ENCODE measurements around the gene SLC51B. TPM values are rescaled to one million over a fixed set of nuclear protein-coding genes. Genes with fewer than 3 reads are reported as not detected.

Gene SLC51B
- total and polyA plus RNA-seq, 10 of the 15 experiments (the other 5 are each of a cell fraction or from before 2014, with no cell fraction given), result 0.05 to 0.17 (median 0.13) TPM; not detected in 7

- BruUV-seq (replicated peaks), result no TSS peak
- no peaks in the 10 kb centered on the region for H3K79me2 ChIP-seq (ENCODE audit: control insufficient read depth, insufficient read depth, low read length)
- no peak for TF ChIP-seq POU2F2 (IDR thresholded peaks at IDR 0.05; ENCODE audit: borderline replicate concordance, low read depth, low read length)
- TF ChIP-seq CHD2 (IDR thresholded peaks at IDR 0.05; ENCODE audit: borderline replicate concordance, low read depth, low read length), result no peak
- TF ChIP-seq PBX3 (IDR thresholded peaks at IDR 0.05; ENCODE audit: insufficient replicate concordance, low read depth, low read length), result no peak
- no peak for TF ChIP-seq SMC3 (IDR thresholded peaks at IDR 0.05; ENCODE audit: borderline replicate concordance, low read length)
- TF ChIP-seq JUND (IDR thresholded peaks at IDR 0.05; ENCODE audit: low read depth, low read length), result no peak
- TF ChIP-seq RFX5 (IDR thresholded peaks at IDR 0.05; ENCODE audit: low read depth, low read length), result no peak
- TF ChIP-seq SPI1 (IDR thresholded peaks at IDR 0.05; ENCODE audit: borderline replicate concordance, insufficient read depth, low read depth, low read length), result no peak
- TF ChIP-seq ZNF622 (IDR thresholded peaks at IDR 0.05), result no peak
- TF ChIP-seq MEF2A (IDR thresholded peaks at IDR 0.05; ENCODE audit: insufficient read depth, low read depth, low read length), result no peak
- TF ChIP-seq STAT1 (conservative IDR thresholded peaks at IDR 0.05), result no peak
- no peak for TF ChIP-seq TCF7 (IDR thresholded peaks at IDR 0.05; ENCODE audit: borderline replicate concordance)
- ChIA-PET POLR2A (no interaction called here), RAD21 (ENCODE audit: unreplicated experiment) (no interaction called here), CTCF (interaction anchor here (1.2 kb wide), 1 partner anchor 128 kb away, joined by 5 read pairs; no protein-coding TSS in a partner anchor), SMC1A (ENCODE audit: uncharacterized antibody, unreplicated experiment) (no interaction called here)
- H3K4me3 ChIP-seq, result no peak overlapping the region
- DNase-seq (ENCODE audit: low read depth, low spot score) (no peak), FAIRE-seq (no peak), ATAC-seq (no peak)
- H3K27me3 ChIP-seq (replicated peaks in 1 of 2; ENCODE audit: control insufficient read depth in 2 of 2, insufficient read depth in 2 of 2, low read length in 1 of 2), result no peaks in the 10 kb centered on the region
- H3K4me2 ChIP-seq (ENCODE audit: control insufficient read depth, insufficient read depth), result no peak overlapping the region
- H3K4me1 ChIP-seq (ENCODE audit: control insufficient read depth, insufficient read depth, low read length), result no peaks in the 10 kb centered on the region
- no peak overlapping the region for H3K27ac ChIP-seq (ENCODE audit: control insufficient read depth, insufficient read depth)
- no peak overlapping the region for H3K9ac ChIP-seq (ENCODE audit: control insufficient read depth, insufficient read depth, low read length)
- in situ Hi-C loops (cut with MboI), result no loop called here
- H3K9me3 ChIP-seq (replicated peaks; ENCODE audit: control insufficient read depth, insufficient read depth, low read length), result no peaks in the 10 kb centered on the region
- peaks cover 0 to 13% of the 10 kb centered on the region in 2 experiments; a peak in 1 of 4 replicates for H3K36me3 ChIP-seq (ENCODE audit: control insufficient read depth in 2 of 2, insufficient read depth in 2 of 2, low read length in 1 of 2)
- no peak overlapping the region for H2AFZ ChIP-seq (ENCODE audit: control insufficient read depth, low read depth, low read length)
- intact Hi-C loops (cut with micrococcal nuclease; ENCODE audit: unreplicated experiment), result no loop called here
- H4K20me1 ChIP-seq (ENCODE audit: control insufficient read depth, insufficient read depth), result no peaks in the 10 kb centered on the region
These were observed 23.7 kb upstream of the SLC51B start for GRCh38 chr15:65021488-65021887.
